GM21529 (cell line): ENCODE results near the gene MTERF1.
"Not testable (repeated sequence)": the region's sequence is repeated elsewhere in the genome, so short reads cannot be mapped to it uniquely, and the experiment has no call there.

Source experiments
- ATAC-seq: cut with Tn5 transposase; IDR thresholded peaks from one replicate; pipeline ENCODE4 v1.9.1; 2021; ENCODE audit not compliant: unreplicated experiment

The MTERF1 gene, protein sequence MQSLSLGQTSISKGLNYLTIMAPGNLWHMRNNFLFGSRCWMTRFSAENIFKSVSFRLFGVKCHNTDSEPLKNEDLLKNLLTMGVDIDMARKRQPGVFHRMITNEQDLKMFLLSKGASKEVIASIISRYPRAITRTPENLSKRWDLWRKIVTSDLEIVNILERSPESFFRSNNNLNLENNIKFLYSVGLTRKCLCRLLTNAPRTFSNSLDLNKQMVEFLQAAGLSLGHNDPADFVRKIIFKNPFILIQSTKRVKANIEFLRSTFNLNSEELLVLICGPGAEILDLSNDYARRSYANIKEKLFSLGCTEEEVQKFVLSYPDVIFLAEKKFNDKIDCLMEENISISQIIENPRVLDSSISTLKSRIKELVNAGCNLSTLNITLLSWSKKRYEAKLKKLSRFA

DNA sequence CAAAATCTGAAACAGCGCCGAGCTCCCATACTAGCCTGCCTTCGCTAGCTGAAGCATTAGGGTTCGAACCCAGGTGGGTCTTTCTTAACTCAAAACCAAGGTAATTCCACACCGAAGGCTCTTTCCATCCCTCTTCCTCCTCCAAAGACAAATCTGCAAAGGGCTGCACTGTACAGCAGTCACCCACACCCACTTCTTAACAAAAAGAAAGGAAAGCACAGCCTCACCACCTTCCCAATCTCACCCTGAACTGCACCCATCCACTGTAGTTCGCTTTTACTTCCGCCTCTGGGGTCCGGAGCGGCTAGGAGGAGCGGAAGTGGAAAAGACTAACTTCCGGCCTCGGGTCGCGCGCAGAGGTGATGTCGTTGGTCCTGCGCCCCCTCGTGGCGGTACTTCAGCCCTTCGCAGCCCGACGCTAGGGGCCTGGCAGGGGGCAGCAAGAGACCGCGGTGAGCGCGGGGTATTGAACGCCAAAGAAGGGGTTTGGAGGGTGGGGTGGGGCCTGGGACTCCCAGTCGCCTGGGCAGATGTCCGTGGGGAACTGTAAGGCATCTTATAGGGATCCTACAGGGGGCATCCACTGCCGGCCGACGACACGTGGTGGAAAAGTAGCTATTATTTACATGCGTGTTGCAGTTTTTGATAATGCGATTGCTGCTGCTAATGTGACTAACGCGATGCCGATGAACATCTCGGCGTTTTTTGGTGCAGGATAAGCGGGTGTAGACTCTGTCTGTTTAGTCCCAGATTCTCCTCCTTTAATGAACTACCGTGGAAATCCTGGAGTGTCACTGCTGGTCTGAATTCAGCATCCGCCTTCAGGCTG lies at the start of gene MTERF1:
Gene MTERF1 (minus strand): TSS at position 290 of the 829 bp plus-strand sequence. CDS start 619 bp downstream, outside the sequence.
- ATAC-seq = peak; percentile 97

DNA sequence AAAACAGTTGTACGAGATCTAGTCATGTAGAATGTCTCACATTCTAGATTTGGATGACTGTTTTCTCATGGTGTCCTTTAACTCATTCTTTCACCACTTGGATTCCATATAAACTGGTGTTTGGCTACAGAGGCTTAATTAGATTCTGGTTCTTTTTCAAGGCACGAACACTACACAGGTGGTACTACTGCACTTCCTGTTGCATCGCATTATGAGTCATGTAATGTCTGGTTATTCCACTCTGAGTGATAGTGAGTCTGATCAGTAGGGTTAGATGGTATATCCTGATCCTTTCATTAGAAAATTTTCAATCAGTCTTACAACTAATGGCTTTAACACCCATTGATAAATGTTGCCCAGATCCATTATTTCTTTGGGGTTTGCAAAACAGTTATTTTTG lies 49.0 kb upstream of the MTERF1 start:
- ATAC-seq = peak; percentile 68

GRCh38 chr7:91927912-91928311 lies 47.4 kb upstream of the MTERF1 start:
- ATAC-seq = no peak

DNA sequence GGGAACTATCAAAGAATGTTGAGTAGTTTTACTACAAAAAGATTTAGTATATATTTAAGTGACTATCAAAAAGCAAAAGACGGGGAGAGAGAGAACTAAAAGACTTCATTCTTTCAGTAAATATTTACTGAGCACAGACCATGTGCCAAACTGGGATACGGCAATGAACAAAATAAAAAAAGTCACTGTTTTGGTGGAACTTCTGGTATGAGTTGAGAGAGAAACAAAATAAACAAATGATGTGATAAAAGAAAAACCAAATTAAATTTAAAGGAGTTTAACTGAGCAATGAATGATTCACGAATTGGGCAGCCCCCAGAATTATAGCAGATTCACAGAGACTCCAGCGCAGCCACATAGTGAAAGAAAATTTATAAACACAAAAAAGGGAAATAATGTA lies 42.4 kb upstream of the MTERF1 start:
- no peak for ATAC-seq

- ATAC-seq = no peak
Observed at GRCh38 chr7:91918356-91918755, 37.9 kb upstream of the MTERF1 start.

GRCh38 chr7:91916051-91916440 lies 35.5 kb upstream of the MTERF1 start:
- no peak for ATAC-seq

GRCh38 chr7:91915401-91916050 lies 35.0 kb upstream of the MTERF1 start:
- no peak for ATAC-seq

DNA sequence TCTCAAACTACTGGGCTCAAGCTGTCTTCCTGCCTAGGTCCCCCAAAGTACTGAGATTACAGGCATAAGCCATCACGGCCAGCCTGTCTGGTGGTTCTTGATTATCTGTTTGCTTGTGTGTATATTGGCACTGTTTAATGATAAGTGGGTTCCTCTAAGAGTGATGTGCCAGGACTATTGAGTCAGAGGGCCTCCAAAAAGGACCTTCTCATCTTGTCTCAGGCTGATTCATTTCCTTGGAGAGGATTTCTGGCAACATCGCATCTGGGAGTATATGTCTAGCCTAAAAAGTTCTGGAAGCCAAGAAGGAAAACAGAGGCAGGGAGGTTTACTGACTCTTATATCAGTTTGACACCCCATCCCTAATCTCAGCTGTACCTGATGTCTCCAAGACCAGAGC lies 33.1 kb upstream of the MTERF1 start:
- ATAC-seq = no peak

DNA sequence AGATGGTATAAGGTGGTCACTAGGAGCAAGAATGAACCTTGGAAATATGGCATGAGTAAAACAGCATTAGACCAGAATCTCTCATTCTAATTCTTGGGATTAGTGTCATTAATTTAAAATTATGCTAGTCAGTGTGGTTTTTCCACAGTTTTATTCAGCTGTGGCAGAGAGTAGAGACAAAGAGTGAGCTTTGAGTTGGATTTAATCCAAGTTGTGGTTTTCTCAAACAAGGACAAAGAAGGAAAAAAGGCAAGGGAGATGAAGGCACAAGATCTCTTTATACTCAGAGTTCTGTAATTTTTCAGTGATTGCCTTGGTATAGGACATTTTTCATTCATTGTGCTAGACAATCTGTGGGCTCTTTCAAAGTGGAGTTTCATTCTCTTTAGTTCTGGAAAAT lies 32.0 kb upstream of the MTERF1 start:
- no peak for ATAC-seq

DNA sequence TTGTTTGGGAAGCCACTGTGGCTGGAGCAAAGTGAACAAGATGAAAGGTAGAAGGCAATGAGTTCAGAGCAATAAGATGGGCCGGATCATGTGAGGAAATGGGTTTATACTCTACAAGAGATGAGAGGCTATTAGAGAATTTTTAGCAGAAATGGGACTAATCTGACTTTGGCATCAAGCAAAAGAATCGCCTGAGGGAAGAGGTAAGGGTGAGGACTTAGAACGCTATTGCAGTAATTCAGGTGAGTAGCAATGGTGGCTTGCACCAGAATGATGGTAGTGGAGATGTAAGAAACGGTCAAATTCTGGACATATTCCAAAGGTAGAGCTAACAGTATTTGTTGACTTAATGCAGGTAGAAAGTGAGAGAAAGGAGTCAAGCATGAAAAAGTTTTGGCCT lies 30.6 kb upstream of the MTERF1 start:
- no peak for ATAC-seq

DNA sequence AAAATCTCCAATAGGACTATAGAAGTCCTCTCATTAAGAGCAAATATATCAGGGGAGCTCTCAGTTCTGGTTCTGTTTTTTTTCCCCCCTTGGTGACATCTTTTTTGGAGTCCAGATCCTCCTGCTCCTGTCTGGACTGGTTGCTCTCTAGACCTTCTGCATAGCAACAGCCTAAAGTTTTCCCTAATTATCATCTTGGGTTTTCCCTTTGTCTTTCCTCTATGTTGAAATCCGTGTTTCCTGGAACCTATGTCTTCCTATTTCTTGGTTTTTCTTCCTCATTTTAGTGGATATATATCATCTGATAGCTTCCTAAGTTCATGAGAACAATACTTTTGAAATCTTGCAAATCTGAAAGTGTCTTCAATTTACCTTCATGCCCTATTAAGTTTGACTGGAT lies 29.7 kb upstream of the MTERF1 start:
- no peak for ATAC-seq

- ATAC-seq = no peak
Observed at GRCh38 chr7:91899563-91899962, 19.1 kb upstream of the MTERF1 start.

DNA sequence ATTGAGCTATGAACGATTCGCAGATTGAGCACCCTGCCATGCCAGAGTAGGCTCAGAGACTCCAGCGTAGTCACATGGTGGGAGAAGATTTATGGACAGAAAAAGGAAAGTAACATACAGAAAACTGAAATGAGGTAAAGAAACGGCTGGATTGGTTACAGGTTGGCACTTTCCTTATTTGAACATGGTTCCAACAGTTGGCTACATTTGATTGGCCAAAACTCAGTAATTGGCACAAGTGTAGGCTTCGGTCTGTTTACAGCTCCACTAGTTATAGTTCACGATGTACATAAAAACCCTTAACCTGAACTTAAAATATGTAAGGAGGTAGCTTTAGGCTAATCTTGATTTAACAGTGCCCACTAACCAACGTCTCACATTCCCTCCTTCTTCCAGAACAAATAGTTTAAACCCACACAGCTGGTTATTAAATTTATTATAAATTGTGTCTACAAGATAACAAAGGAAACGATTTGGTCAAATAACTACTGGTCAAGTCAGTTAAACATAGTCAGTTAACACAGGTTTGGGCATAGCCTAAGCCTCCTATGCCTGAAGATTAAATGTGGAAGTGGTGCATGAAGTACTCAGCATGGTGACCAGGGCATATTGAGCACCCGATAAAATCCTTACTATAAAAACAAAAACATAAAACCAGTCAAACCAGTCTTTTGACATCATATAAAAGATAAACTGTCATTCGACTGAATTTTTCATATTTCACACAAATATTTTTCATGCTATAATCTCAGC lies 17.9 kb upstream of the MTERF1 start:
- ATAC-seq = no peak

GRCh38 chr7:91894781-91895480 lies 14.4 kb upstream of the MTERF1 start:
- no peak for ATAC-seq

DNA sequence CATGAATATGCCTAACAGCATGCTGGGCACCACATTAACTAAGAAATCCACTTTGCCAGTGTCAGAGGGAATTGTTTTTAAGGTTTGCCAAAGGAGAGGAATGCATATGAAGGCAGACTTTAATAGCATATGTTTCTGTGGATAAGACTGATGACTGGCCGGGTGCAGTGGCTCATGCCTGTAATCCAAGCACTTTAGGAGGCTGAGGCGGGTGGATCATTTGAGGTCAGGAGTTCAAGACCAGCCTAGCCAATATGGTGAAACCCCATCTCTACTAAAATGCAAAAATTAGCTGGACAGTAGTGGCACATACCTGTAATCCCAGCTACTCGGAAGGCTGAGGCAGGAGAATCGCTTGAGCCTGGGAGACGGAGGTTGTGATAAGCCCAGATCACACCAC lies 13.2 kb upstream of the MTERF1 start:
- not testable (repeated sequence) for ATAC-seq

- ATAC-seq = no peak
Observed at GRCh38 chr7:91892821-91893340, 12.4 kb upstream of the MTERF1 start.

GRCh38 chr7:91892099-91892705 lies 11.7 kb upstream of the MTERF1 start:
- no peak for ATAC-seq

DNA sequence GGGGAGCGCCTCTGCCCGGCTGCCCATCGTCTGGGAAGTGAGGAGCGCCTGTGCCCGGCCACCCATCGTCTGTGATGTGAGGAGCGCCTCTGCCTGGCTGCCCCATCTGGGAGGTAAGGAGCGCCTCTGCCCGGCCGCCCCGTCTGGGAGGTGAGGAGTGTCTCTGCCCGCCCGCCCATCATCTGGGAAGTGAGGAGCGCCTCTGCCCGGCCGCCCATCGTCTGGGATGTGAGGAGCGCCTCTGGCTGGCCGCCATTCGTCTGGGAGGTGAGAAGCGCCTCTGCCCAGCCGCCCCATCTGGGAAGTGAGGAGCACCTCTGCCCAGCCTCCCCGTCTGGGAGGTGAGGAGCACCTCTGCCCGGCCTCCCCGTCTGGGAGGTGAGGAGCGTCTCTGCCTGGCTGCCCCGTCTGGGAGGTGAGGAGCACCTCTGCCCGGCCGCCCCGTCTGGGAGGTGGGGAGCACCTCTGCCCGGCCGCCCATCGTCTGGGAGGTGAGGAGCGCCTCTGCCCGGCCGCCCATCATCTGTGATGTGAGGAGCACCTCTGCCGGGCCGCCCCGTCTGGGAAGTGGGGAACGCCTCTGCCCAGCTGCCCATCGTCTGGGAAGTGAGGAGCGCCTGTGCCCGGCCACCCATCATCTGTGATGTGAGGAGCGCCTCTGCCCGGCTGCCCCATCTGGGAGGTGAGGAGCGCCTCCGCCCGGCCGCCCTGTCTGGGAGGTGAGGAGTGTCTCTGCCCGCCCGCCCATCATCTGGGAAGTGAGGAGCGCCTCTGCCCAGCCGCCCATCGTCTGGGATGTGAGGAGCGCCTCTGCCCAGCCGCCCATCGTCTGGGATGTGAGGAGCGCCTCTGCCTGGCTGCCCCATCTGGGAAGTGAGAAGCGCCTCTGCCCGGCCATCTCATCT lies 8.0 kb upstream of the MTERF1 start:
- not testable (repeated sequence) for ATAC-seq
